Ovary (tissue), 3 donors: ENCODE measurements around the gene SLC25A38.

Source experiments
- CTCF ChIP-seq, 3 donors: fragments of 450-650 bp in 2 of 3; fragments of 200-600 bp in 1 of 3; IDR thresholded peaks; one replicate each; pipeline versions ENCODE4 v1.5.1 to v1.8.0; 2016 to 2022; ENCODE audit warnings: antibody characterized with exemption in 3 of 3, mild to moderate bottlenecking in 1 of 3
- EP300 ChIP-seq: sonication (generic); formaldehyde crosslinking; IDR thresholded peaks from one replicate; pipeline ENCODE4 v1.6.1; 2017; ENCODE audit warnings: antibody characterized with exemption
- donor health status: DM: no; HTN: no; CAD: no.

GRCh38 chr3:39410893-39411292 is 27.7 kb downstream of the SLC25A38 start:
- TF ChIP-seq CTCF (IDR thresholded peaks at IDR 0.05) (no peak), EP300 (no peak)
